ENCODE measurements around the gene KRT85.
"Not testable (repeated sequence)": the region's sequence is repeated elsewhere in the genome, so short reads cannot be mapped to it uniquely, and the experiment has no call there.

The KRT85 gene

GRCh38 chr12:52349196-52349595 is 18.1 kb downstream of the KRT85 start:
- H3K27me3 Mint-ChIP-seq (ENCODE audit: low read depth, poor library complexity), result peaks cover 27% of the 10 kb centered on the region
- H3K4me3 Mint-ChIP-seq, result no peak overlapping the region
- peaks cover 4% of the 10 kb centered on the region for H3K4me1 Mint-ChIP-seq
- DNase-seq, result no peak
- no peaks in the 10 kb centered on the region for H3K9me3 Mint-ChIP-seq
- TF ChIP-seq CTCF (IDR thresholded peaks at IDR 0.05), result no peak
- H3K27ac Mint-ChIP-seq, result no peak overlapping the region
- no peaks in the 10 kb centered on the region for H3K36me3 Mint-ChIP-seq (ENCODE audit: low read depth)

- no peak for DNase-seq
- H3K4me3 Mint-ChIP-seq, result no peak overlapping the region
- no peak for TF ChIP-seq CTCF (IDR thresholded peaks at IDR 0.05)
- H3K9me3 Mint-ChIP-seq, result peaks cover 13% of the 10 kb centered on the region
- H3K27me3 Mint-ChIP-seq (ENCODE audit: low read depth, poor library complexity), result peaks cover 22% of the 10 kb centered on the region
- H3K4me1 Mint-ChIP-seq, result peaks cover 4% of the 10 kb centered on the region
- no peak overlapping the region for H3K27ac Mint-ChIP-seq
- no peaks in the 10 kb centered on the region for H3K36me3 Mint-ChIP-seq (ENCODE audit: low read depth)
Measured at GRCh38 chr12:52347551-52348510, 19.4 kb downstream of the KRT85 start.

GRCh38 chr12:52347016-52347415 is 20.3 kb downstream of the KRT85 start:
- H3K36me3 Mint-ChIP-seq (ENCODE audit: low read depth), result no peaks in the 10 kb centered on the region
- H3K9me3 Mint-ChIP-seq, result peaks cover 14% of the 10 kb centered on the region
- no peak for TF ChIP-seq CTCF (IDR thresholded peaks at IDR 0.05)
- DNase-seq, result no peak
- H3K4me1 Mint-ChIP-seq, result peaks cover 4% of the 10 kb centered on the region
- peaks cover 22% of the 10 kb centered on the region for H3K27me3 Mint-ChIP-seq (ENCODE audit: low read depth, poor library complexity)
- H3K27ac Mint-ChIP-seq, result peak overlapping the region; percentile 19
- H3K4me3 Mint-ChIP-seq, result no peak overlapping the region

- DNase-seq, result no peak
- Mint-ChIP-seq H3K9me3 (peaks cover 14% of the 10 kb centered on the region), H3K4me3 (no peak overlapping the region), H3K4me1 (peaks cover 4% of the 10 kb centered on the region), H3K27ac (no peak overlapping the region), H3K36me3 (ENCODE audit: low read depth) (no peaks in the 10 kb centered on the region), H3K27me3 (ENCODE audit: low read depth, poor library complexity) (peaks cover 21% of the 10 kb centered on the region)
- TF ChIP-seq CTCF (IDR thresholded peaks at IDR 0.05), result no peak
Measured at GRCh38 chr12:52346593-52346992, 20.7 kb downstream of the KRT85 start.

GRCh38 chr12:52345041-52345440 is 22.2 kb downstream of the KRT85 start:
- DNase-seq; H3K4me1 Mint-ChIP-seq; H3K4me3 Mint-ChIP-seq; H3K27ac Mint-ChIP-seq; H3K36me3 Mint-ChIP-seq (ENCODE audit: low read depth): not testable (repeated sequence)
- Mint-ChIP-seq H3K27me3 (ENCODE audit: low read depth, poor library complexity) (peaks cover 15% of the 10 kb centered on the region), H3K9me3 (peaks cover 14% of the 10 kb centered on the region)

GRCh38 chr12:52344111-52344510 is 23.2 kb downstream of the KRT85 start:
- DNase-seq, result no peak
- H3K4me1 Mint-ChIP-seq, result peaks cover 4% of the 10 kb centered on the region
- TF ChIP-seq CTCF (IDR thresholded peaks at IDR 0.05), result no peak
- H3K27ac Mint-ChIP-seq, result no peak overlapping the region
- no peaks in the 10 kb centered on the region for H3K36me3 Mint-ChIP-seq (ENCODE audit: low read depth)
- peaks cover 14% of the 10 kb centered on the region for H3K9me3 Mint-ChIP-seq
- peaks cover 14% of the 10 kb centered on the region for H3K27me3 Mint-ChIP-seq (ENCODE audit: low read depth, poor library complexity)
- H3K4me3 Mint-ChIP-seq, result no peak overlapping the region
